ENCODE data around the gene PDK2.

DNA sequence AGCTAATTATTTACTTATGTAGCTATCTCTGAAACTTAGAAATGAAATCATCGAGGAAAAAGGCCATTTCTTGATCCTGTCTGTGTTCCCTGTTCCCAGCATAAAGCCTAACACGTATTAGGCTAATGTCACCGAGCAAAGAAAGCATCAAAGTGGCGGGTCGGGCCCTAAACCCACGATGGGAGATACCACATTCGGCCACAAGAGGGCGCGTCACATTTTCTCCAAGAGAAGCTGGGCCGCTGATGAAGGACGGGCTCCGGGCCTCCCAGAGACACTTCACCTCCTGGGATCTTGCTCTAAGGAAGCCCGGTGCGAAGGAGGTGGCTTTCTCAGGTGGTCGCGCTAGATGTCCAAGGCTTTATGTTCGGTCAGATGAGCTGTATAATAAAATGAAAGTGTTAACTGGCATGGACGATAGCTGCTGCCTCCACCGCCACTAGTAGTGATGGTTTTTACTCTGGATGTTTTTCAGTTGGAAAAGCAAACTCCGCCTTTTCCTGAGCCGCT, 853 bp upstream of the PDK2 start:
- TF ChIP-seq, protein P1, sequence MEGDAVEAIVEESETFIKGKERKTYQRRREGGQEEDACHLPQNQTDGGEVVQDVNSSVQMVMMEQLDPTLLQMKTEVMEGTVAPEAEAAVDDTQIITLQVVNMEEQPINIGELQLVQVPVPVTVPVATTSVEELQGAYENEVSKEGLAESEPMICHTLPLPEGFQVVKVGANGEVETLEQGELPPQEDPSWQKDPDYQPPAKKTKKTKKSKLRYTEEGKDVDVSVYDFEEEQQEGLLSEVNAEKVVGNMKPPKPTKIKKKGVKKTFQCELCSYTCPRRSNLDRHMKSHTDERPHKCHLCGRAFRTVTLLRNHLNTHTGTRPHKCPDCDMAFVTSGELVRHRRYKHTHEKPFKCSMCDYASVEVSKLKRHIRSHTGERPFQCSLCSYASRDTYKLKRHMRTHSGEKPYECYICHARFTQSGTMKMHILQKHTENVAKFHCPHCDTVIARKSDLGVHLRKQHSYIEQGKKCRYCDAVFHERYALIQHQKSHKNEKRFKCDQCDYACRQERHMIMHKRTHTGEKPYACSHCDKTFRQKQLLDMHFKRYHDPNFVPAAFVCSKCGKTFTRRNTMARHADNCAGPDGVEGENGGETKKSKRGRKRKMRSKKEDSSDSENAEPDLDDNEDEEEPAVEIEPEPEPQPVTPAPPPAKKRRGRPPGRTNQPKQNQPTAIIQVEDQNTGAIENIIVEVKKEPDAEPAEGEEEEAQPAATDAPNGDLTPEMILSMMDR (IDR thresholded peaks at IDR 0.05; ENCODE audit: low read depth, low read length, poor library complexity, severe bottlenecking), result peak; percentile 94
- TF ChIP-seq EZH2phosphoT487 (IDR thresholded peaks at IDR 0.05; ENCODE audit: borderline replicate concordance, low read length), result no peak
